OCI-LY3 (cell line): ENCODE data around the gene ACTR6.

Experiments used
- CTCF ChIP-seq: fragments of 200-600, 300-600 bp; sonication (generic); IDR thresholded peaks from 2 replicates; pipeline ENCODE4 v1.5.1; 2014; ENCODE audit warnings: antibody characterized with exemption, low read length, low read depth
- EZH2phosphoT487 ChIP-seq: fragments of 200-600 bp; shearing (Covaris generic); IDR thresholded peaks from 2 replicates; pipeline ENCODE4 v1.6.1; 2018; ENCODE audit warnings: antibody characterized with exemption, mixed run types, low read depth

GRCh38 chr12:100186071-100186470, 14.5 kb upstream of the ACTR6 start:
- TF ChIP-seq CTCF = no peak
- TF ChIP-seq EZH2phosphoT487 = no peak
